ENCODE data around the gene SECTM1. TPM values are rescaled to one million over a fixed set of nuclear protein-coding genes. Genes with fewer than 3 reads are reported as not detected.
A peak's percentile ranks its signal among the peaks of the same experiment; 100 is the strongest.

SECTM1 gene
- total RNA-seq, 6 experiments from 2014 or later, result 3.9 to 7.4 (median 5.8) TPM

GRCh38 chr17:82327289-82327688 lies 6.3 kb downstream of the SECTM1 start:
- intact Hi-C loops (cut with DNase I), result no loop called here

GRCh38 chr17:82325286-82326180 lies 8.0 kb downstream of the SECTM1 start:
- intact Hi-C loops (cut with DNase I), result no loop called here
- peaks cover 0 to 35% (median 11%) of the 10 kb centered on the region in 4 donors for H3K4me1 ChIP-seq
- no peak overlapping the region for H3K4me3 ChIP-seq
- no peaks in the 10 kb centered on the region for H3K36me3 ChIP-seq
- TF ChIP-seq CTCF (IDR thresholded peaks at IDR 0.05), result no peak
- no peak for TF ChIP-seq POLR2A (IDR thresholded peaks at IDR 0.05)
- WGBS (ENCODE audit: insufficient coverage, low coverage, low lambda C conversion rate, missing lambda C conversion rate), result no CpG with 5 or more reads among the region's 30 CpGs
- H3K27me3 ChIP-seq, result no peaks in the 10 kb centered on the region
- H3K27ac ChIP-seq, result peak overlapping the region in 1 of 3 donors; percentile 48
- ATAC-seq, result peak in 3 of 4 donors; percentile 9 to 30 (median 17)
- no peaks in the 10 kb centered on the region for H3K9me3 ChIP-seq
- DNase-seq, result peak; percentile 62 to 75 (median 65)

More at GRCh38 chr17:82327289-82327688, 6.3 kb downstream of the SECTM1 start:
- no peaks in the 10 kb centered on the region for H3K36me3 ChIP-seq
- no peak overlapping the region for H3K4me3 ChIP-seq
- no peak overlapping the region for H3K27ac ChIP-seq
- ATAC-seq, result no peak
- H3K27me3 ChIP-seq, result no peaks in the 10 kb centered on the region
- no peaks in the 10 kb centered on the region for H3K9me3 ChIP-seq
- 56% methylated on average over 4 of the region's 15 CpGs for WGBS (ENCODE audit: insufficient coverage, low coverage, low lambda C conversion rate, missing lambda C conversion rate)
- peaks cover 0 to 35% (median 11%) of the 10 kb centered on the region in 4 donors for H3K4me1 ChIP-seq
- TF ChIP-seq POLR2A (IDR thresholded peaks at IDR 0.05), result no peak
- no peak for TF ChIP-seq CTCF (IDR thresholded peaks at IDR 0.05)
- DNase-seq, result peak in 1 of 3 donors; percentile 15

- H3K4me1 ChIP-seq, result peaks cover 0 to 35% (median 11%) of the 10 kb centered on the region in 4 donors
- H3K27ac ChIP-seq, result no peak overlapping the region
- peak in 1 of 3 donors; percentile 15 for DNase-seq
- WGBS (ENCODE audit: insufficient coverage, low coverage, low lambda C conversion rate, missing lambda C conversion rate), result 60% methylated on average over 10 of the region's 25 CpGs
- no peaks in the 10 kb centered on the region for H3K9me3 ChIP-seq
- H3K4me3 ChIP-seq, result no peak overlapping the region
- intact Hi-C loops (cut with DNase I), result loop anchor here in 1 of 2 donors (5.0 kb wide), 1 partner anchor 87 kb away; no protein-coding TSS in a partner anchor
- TF ChIP-seq POLR2A (IDR thresholded peaks at IDR 0.05), result no peak
- no peak for ATAC-seq
- no peaks in the 10 kb centered on the region for H3K36me3 ChIP-seq
- no peaks in the 10 kb centered on the region for H3K27me3 ChIP-seq
Measured at GRCh38 chr17:82324566-82325285, 8.8 kb downstream of the SECTM1 start.

GRCh38 chr17:82323514-82324234 lies 9.9 kb downstream of the SECTM1 start:
- 54% methylated on average over 9 of the region's 21 CpGs for WGBS (ENCODE audit: insufficient coverage, low coverage, low lambda C conversion rate, missing lambda C conversion rate)
- no peaks in the 10 kb centered on the region for H3K9me3 ChIP-seq
- H3K4me1 ChIP-seq, result peaks cover 0 to 27% (median 7%) of the 10 kb centered on the region in 4 donors
- no peak overlapping the region for H3K4me3 ChIP-seq
- no peaks in the 10 kb centered on the region for H3K27me3 ChIP-seq
- H3K27ac ChIP-seq, result no peak overlapping the region
- TF ChIP-seq POLR2A (IDR thresholded peaks at IDR 0.05) (no peak), CTCF (IDR thresholded peaks at IDR 0.05) (no peak)
- H3K36me3 ChIP-seq, result no peaks in the 10 kb centered on the region
- ATAC-seq, result no peak
- peak in 1 of 3 donors; percentile 54 for DNase-seq
- intact Hi-C loops (cut with DNase I), result loop anchor here in 1 of 2 donors (5.0 kb wide), 1 partner anchor 86 kb away; no protein-coding TSS in a partner anchor

Data from right lobe of liver (tissue), 6 donors.